Natural killer cell (primary cell): ENCODE data around the gene PLIN5. TPM values are rescaled to one million over a fixed set of nuclear protein-coding genes. Genes with fewer than 3 reads are reported as not detected.

Source experiments
- ATAC-seq, 3 donors: fragments of 150-1000 bp in 2 of 3; fragments of 200-7000 bp in 1 of 3; cut with Tn5 transposase; 1 replicate in 1 of 3; 2 replicates in 2 of 3; pipeline ENCODE4 v1.10.0; 2021; ENCODE audit warnings: mild to moderate bottlenecking in 2 of 3, moderate library complexity in 2 of 3
- DNase-seq, 2 donors: peaks; one replicate each; pipeline versions ENCODE4 v3.0.0 to v3.0.0-alpha.2; 2013 to 2021; ENCODE audit warnings: mixed read lengths in 1 of 2
- H3K27ac ChIP-seq: one replicate; pipeline ENCODE4 v1.5.1; 2013; ENCODE audit warnings: mild to moderate bottlenecking, low read length
- H3K27me3 ChIP-seq: one replicate; pipeline ENCODE4 v1.6.1; 2013; ENCODE audit warnings: low read length; ENCODE audit not compliant: control insufficient read depth, insufficient read depth
- H3K36me3 ChIP-seq: one replicate; pipeline ENCODE4 v1.6.1; 2013; ENCODE audit warnings: low read length; ENCODE audit not compliant: control insufficient read depth, insufficient read depth
- H3K4me1 ChIP-seq: one replicate; pipeline ENCODE4 v1.6.1; 2013; ENCODE audit warnings: low read length; ENCODE audit not compliant: control insufficient read depth, insufficient read depth
- H3K4me3 ChIP-seq: one replicate; pipeline ENCODE4 v1.5.1; 2013; ENCODE audit warnings: low read length
- H3K9me3 ChIP-seq: one replicate; pipeline ENCODE4 v1.6.1; 2013; ENCODE audit warnings: low read length; ENCODE audit not compliant: control insufficient read depth, insufficient read depth
- H3K27ac Mint-ChIP-seq, 2 donors: one replicate each; pipeline ENCODE4 v1.8.0; 2022; ENCODE audit warnings: mild to moderate bottlenecking in 2 of 2, mixed read lengths in 2 of 2, moderate library complexity in 1 of 2
- H3K27me3 Mint-ChIP-seq, 2 donors: one replicate each; pipeline ENCODE4 v1.8.0; 2022; ENCODE audit warnings: low read depth in 2 of 2, mixed read lengths in 2 of 2
- H3K36me3 Mint-ChIP-seq: one replicate; pipeline ENCODE4 v1.8.0; 2022; ENCODE audit warnings: mixed read lengths
- H3K4me1 Mint-ChIP-seq, 2 donors: one replicate each; pipeline ENCODE4 v1.8.0; 2022; ENCODE audit warnings: mixed read lengths in 2 of 2
- H3K4me3 Mint-ChIP-seq: one replicate; pipeline ENCODE4 v1.8.0; 2022; ENCODE audit warnings: mild to moderate bottlenecking, moderate library complexity, mixed read lengths
- H3K9me3 Mint-ChIP-seq, 2 donors: one replicate each; pipeline ENCODE4 v1.8.0; 2022; ENCODE audit warnings: mixed read lengths in 2 of 2
- WGBS: methylation state at CpG from one replicate; pipeline ENCODE4 v1.1.7; 2013; ENCODE audit warnings: missing lambda C conversion rate; ENCODE audit not compliant: insufficient coverage; 5-methylcytosine and 5-hydroxymethylcytosine counted together
- intact Hi-C: fragments of 100-400 bp; cut with micrococcal nuclease; formaldehyde crosslinking; loops from one replicate; pipeline ENCODE4 v1.14.2; 2022
- total RNA-seq, 4 donors: library from RNA; stranded (reverse); fragments of 120-200 nt in 1 of 4; gene quantifications; one replicate each; pipeline versions ENCODE4 v1.2.3 to v1.2.4, GENCODE V29; 2013 to 2022
- TF ChIP-seq, protein P1 (sequence below): fragments of 200-600 bp; IDR thresholded peaks from one replicate; pipeline ENCODE4 v1.8.0; 2022; ENCODE audit warnings: antibody characterized with exemption

Gene PLIN5
- total RNA-seq, 3 donors from 2014 or later (not counting 1 experiment from before 2014, with no cell fraction given), result 0.65 TPM; not detected in 2

DNA sequence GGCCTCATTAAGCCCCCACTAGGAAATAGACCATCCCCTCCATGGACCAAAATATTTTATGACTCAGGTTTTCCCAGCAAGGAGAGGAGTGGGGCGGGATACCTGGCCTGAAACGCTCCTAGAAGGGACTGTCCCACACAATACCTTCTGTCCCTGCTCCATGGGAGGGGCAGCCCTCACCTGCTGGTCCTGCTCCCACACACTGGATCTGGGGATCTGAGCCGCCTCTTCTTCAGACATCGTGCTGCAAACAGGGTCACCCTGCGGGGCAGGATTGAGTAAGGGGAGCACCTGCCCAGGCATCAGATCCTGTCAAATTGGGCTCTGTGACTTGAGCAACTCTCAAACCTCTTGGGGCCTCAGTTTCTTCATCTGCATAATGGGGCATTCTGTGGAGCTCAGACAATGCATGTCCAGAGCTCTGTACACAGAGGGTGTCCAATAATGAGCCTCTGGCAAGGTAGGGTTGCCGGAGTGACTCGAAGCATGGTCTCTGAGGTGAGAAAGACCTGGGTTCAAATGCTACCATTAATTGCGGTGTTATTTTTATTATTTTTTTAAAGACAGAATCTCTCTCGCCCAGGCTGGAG, 1.1 kb downstream of the PLIN5 start:
- Mint-ChIP-seq H3K27me3 (peaks cover 0 to 11% of the 10 kb centered on the region in 2 donors), H3K4me1 (no peaks in the 10 kb centered on the region), H3K27ac (no peak overlapping the region), H3K4me3 (no peak overlapping the region), H3K36me3 (no peaks in the 10 kb centered on the region), H3K9me3 (no peaks in the 10 kb centered on the region)
- Histone ChIP-seq H3K27ac (no peak overlapping the region), H3K9me3 (no peaks in the 10 kb centered on the region), H3K4me3 (no peak overlapping the region), H3K4me1 (peaks cover 9% of the 10 kb centered on the region), H3K27me3 (peaks cover 3% of the 10 kb centered on the region), H3K36me3 (no peaks in the 10 kb centered on the region)
- intact Hi-C loops, result no loop called here
- DNase-seq (no peak), ATAC-seq (no peak)
- 86% methylated on average over 9 of the region's 9 CpGs for WGBS
- TF ChIP-seq, protein P1, sequence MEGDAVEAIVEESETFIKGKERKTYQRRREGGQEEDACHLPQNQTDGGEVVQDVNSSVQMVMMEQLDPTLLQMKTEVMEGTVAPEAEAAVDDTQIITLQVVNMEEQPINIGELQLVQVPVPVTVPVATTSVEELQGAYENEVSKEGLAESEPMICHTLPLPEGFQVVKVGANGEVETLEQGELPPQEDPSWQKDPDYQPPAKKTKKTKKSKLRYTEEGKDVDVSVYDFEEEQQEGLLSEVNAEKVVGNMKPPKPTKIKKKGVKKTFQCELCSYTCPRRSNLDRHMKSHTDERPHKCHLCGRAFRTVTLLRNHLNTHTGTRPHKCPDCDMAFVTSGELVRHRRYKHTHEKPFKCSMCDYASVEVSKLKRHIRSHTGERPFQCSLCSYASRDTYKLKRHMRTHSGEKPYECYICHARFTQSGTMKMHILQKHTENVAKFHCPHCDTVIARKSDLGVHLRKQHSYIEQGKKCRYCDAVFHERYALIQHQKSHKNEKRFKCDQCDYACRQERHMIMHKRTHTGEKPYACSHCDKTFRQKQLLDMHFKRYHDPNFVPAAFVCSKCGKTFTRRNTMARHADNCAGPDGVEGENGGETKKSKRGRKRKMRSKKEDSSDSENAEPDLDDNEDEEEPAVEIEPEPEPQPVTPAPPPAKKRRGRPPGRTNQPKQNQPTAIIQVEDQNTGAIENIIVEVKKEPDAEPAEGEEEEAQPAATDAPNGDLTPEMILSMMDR, result no peak

- peaks cover 9% of the 10 kb centered on the region for H3K4me1 ChIP-seq
- Mint-ChIP-seq H3K4me3 (no peak overlapping the region), H3K9me3 (no peaks in the 10 kb centered on the region), H3K27me3 (peaks cover 0 to 11% of the 10 kb centered on the region in 2 donors), H3K27ac (no peak overlapping the region), H3K36me3 (no peaks in the 10 kb centered on the region), H3K4me1 (no peaks in the 10 kb centered on the region)
- TF ChIP-seq, protein P1, result no peak
- no peak for ATAC-seq
- intact Hi-C loops, result no loop called here
- H3K27me3 ChIP-seq, result peaks cover 3% of the 10 kb centered on the region
- H3K36me3 ChIP-seq, result no peaks in the 10 kb centered on the region
- no peaks in the 10 kb centered on the region for H3K9me3 ChIP-seq
- no peak for DNase-seq
- WGBS, result 88% methylated on average over 9 of the region's 9 CpGs
- no peak overlapping the region for H3K27ac ChIP-seq
- no peak overlapping the region for H3K4me3 ChIP-seq
Measured at GRCh38 chr19:4533334-4533733, 1.7 kb downstream of the PLIN5 start.

- Histone ChIP-seq H3K27ac (no peak overlapping the region), H3K27me3 (no peaks in the 10 kb centered on the region), H3K36me3 (no peaks in the 10 kb centered on the region), H3K4me3 (no peak overlapping the region), H3K9me3 (no peaks in the 10 kb centered on the region), H3K4me1 (peaks cover 9% of the 10 kb centered on the region)
- Mint-ChIP-seq H3K9me3 (no peaks in the 10 kb centered on the region), H3K27ac (no peak overlapping the region), H3K4me3 (no peak overlapping the region), H3K27me3 (peaks cover 0 to 11% of the 10 kb centered on the region in 2 donors), H3K4me1 (no peaks in the 10 kb centered on the region), H3K36me3 (no peaks in the 10 kb centered on the region)
- intact Hi-C loops, result no loop called here
- TF ChIP-seq, protein P1, result no peak
- no peak for DNase-seq
- ATAC-seq, result no peak
- WGBS, result 46% methylated on average over 22 of the region's 28 CpGs
Measured at GRCh38 chr19:4531562-4532165, 3.4 kb downstream of the PLIN5 start.
